H1 (cell line): ENCODE data around the gene IFITM2. TPM values are rescaled to one million over a fixed set of nuclear protein-coding genes. Genes with fewer than 3 reads are reported as not detected.

ENCODE experiments used
- CTCF ChIA-PET: fragments of 300-600 bp; sonication (Branson Sonifier 250); formaldehyde crosslinking; loops from one replicate; lab custom pipeline; 2021; ENCODE audit not compliant: partially characterized antibody; lab: Charles Lee
- POLR2A ChIA-PET: fragments of 300-600 bp; sonication (Branson Sonifier 250); formaldehyde crosslinking; loops from one replicate; lab custom pipeline; 2021; ENCODE audit warnings: inconsistent platforms; ENCODE audit not compliant: partially characterized antibody; lab: Charles Lee
- DNase-seq, 2 experiments: peaks; one replicate each; pipeline versions ENCODE4 v3.0.0 to v3.0.0-alpha.2; 2010 to 2022; ENCODE audit warnings: low spot score in 2 of 2, low read depth in 1 of 2, mixed read lengths in 1 of 2
- FAIRE-seq: peaks from 2 replicates; lab custom pipeline; 2011; peaks lifted over from hg19 to GRCh38; lab: Jason Lieb, UNC
- H2AFZ ChIP-seq: 2 replicates; pipeline ENCODE4 v1.8.1; 2012; ENCODE audit warnings: low read length, inconsistent platforms
- H2AK5ac ChIP-seq: 2 replicates; pipeline ENCODE4 v1.6.1; 2013; ENCODE audit warnings: low read depth, low read length
- H2BK120ac ChIP-seq: replicated peaks from 2 replicates; pipeline ENCODE3; 2013; ENCODE audit warnings: low read depth, low read length, inconsistent platforms
- H2BK12ac ChIP-seq: 2 replicates; pipeline ENCODE4 v1.6.1; 2013; ENCODE audit warnings: low read depth, low read length
- H2BK15ac ChIP-seq: 2 replicates; pipeline ENCODE4 v1.6.1; 2013; ENCODE audit warnings: low read length
- H2BK20ac ChIP-seq: 2 replicates; pipeline ENCODE4 v1.6.1; 2013; ENCODE audit warnings: low read length
- H2BK5ac ChIP-seq: 2 replicates; pipeline ENCODE4 v1.6.1; 2013; ENCODE audit warnings: low read depth, low read length
- H3K14ac ChIP-seq: 2 replicates; pipeline ENCODE4 v1.6.1; 2013; ENCODE audit warnings: inconsistent platforms; ENCODE audit not compliant: insufficient read length
- H3K18ac ChIP-seq: 2 replicates; pipeline ENCODE4 v1.6.1; 2013; ENCODE audit warnings: low read length; ENCODE audit errors: extremely low read depth
- H3K23ac ChIP-seq: 2 replicates; pipeline ENCODE4 v1.6.1; 2013; ENCODE audit warnings: inconsistent platforms; ENCODE audit not compliant: insufficient read length
- H3K23me2 ChIP-seq: 2 replicates; pipeline ENCODE4 v1.6.1; 2013; ENCODE audit warnings: low read depth, low read length
- H3K27ac ChIP-seq: 2 replicates; pipeline ENCODE4 v1.6.1; 2011; ENCODE audit warnings: low read depth, low read length, inconsistent platforms
- H3K27me3 ChIP-seq, 4 experiments: replicated peaks in 1 of 4; 1 replicate in 1 of 4; 2 replicates in 3 of 4; pipeline versions ENCODE4 v1.6.1 to v1.8.1; 2011 to 2013; ENCODE audit warnings: low read length in 3 of 4, mild to moderate bottlenecking in 3 of 4, inconsistent platforms in 2 of 4, mixed read lengths in 2 of 4, moderate library complexity in 1 of 4; ENCODE audit not compliant: control insufficient read depth in 3 of 4, insufficient read depth in 3 of 4; ENCODE audit errors: extremely low read depth in 1 of 4
- H3K36me3 ChIP-seq, 4 experiments: 2 replicates each; pipeline versions ENCODE4 v1.6.1 to v1.8.1; 2011 to 2013; ENCODE audit warnings: mild to moderate bottlenecking in 4 of 4, low read length in 3 of 4, moderate library complexity in 2 of 4, control low read depth in 1 of 4, inconsistent platforms in 1 of 4; ENCODE audit not compliant: insufficient read depth in 4 of 4, control insufficient read depth in 2 of 4
- H3K4ac ChIP-seq: replicated peaks from 2 replicates; pipeline ENCODE3; 2013; ENCODE audit warnings: low read length, low read depth, mixed read lengths, inconsistent platforms; ENCODE audit not compliant: insufficient read length
- H3K4me1 ChIP-seq, 4 experiments: replicated peaks in 1 of 4; 1 replicate in 1 of 4; 2 replicates in 3 of 4; pipeline versions ENCODE4 v1.6.1 to v1.8.1; 2011 to 2013; ENCODE audit warnings: low read length in 3 of 4, inconsistent platforms in 2 of 4, mixed read lengths in 1 of 4; ENCODE audit not compliant: insufficient read depth in 4 of 4, control insufficient read depth in 3 of 4
- H3K4me2 ChIP-seq, 2 experiments: 2 replicates each; pipeline versions ENCODE4 v1.6.1 to v1.8.1; 2011 to 2013; ENCODE audit warnings: low read depth in 2 of 2, low read length in 2 of 2, control low read depth in 1 of 2, inconsistent platforms in 1 of 2, mild to moderate bottlenecking in 1 of 2; ENCODE audit not compliant: insufficient read depth in 1 of 2
- H3K4me3 ChIP-seq, 4 experiments: fragments of 200-600, 300-600 bp in 1 of 4; sonication (generic), shearing (Covaris generic), sonication (Bioruptor Twin) in 1 of 4; 2 replicates each; pipeline versions ENCODE4 v1.5.1 to v1.8.1; 2011 to 2016; ENCODE audit warnings: low read length in 4 of 4, low read depth in 3 of 4, control low read depth in 2 of 4, inconsistent platforms in 2 of 4, mild to moderate bottlenecking in 2 of 4, mixed read lengths in 1 of 4, moderate library complexity in 1 of 4; ENCODE audit not compliant: insufficient read depth in 2 of 4; ENCODE audit errors: extremely low read depth in 1 of 4
- H3K56ac ChIP-seq: replicated peaks from 2 replicates; pipeline ENCODE3; 2013; ENCODE audit warnings: low read depth, mild to moderate bottlenecking, mixed read lengths, low read length, inconsistent platforms; ENCODE audit not compliant: insufficient read length
- H3K79me1 ChIP-seq: 2 replicates; pipeline ENCODE4 v1.6.1; 2013; ENCODE audit warnings: low read depth, low read length, control low read depth
- H3K79me2 ChIP-seq, 2 experiments: 2 replicates each; pipeline versions ENCODE4 v1.6.1 to v1.8.1; 2012 to 2013; ENCODE audit warnings: low read length in 2 of 2, mild to moderate bottlenecking in 2 of 2, inconsistent platforms in 1 of 2; ENCODE audit not compliant: insufficient read depth in 2 of 2, control insufficient read depth in 1 of 2
- H3K9ac ChIP-seq, 4 experiments: replicated peaks in 1 of 4; 1 replicate in 1 of 4; 2 replicates in 3 of 4; pipeline versions ENCODE4 v1.6.1 to v1.8.1; 2011 to 2013; ENCODE audit warnings: low read depth in 3 of 4, low read length in 3 of 4, control low read depth in 2 of 4, mild to moderate bottlenecking in 2 of 4, moderate library complexity in 2 of 4, inconsistent platforms in 1 of 4; ENCODE audit errors: extremely low read depth in 1 of 4
- H3K9me3 ChIP-seq, 2 experiments: 2 replicates each; pipeline versions ENCODE4 v1.6.1 to v1.8.1; 2012 to 2013; ENCODE audit warnings: mild to moderate bottlenecking in 2 of 2, moderate library complexity in 2 of 2, control low read depth in 1 of 2, inconsistent platforms in 1 of 2, low read depth in 1 of 2, low read length in 1 of 2, mixed read lengths in 1 of 2; ENCODE audit not compliant: insufficient read depth in 2 of 2
- H4K20me1 ChIP-seq, 2 experiments: replicated peaks in 1 of 2; 2 replicates each; pipeline versions ENCODE3 to v1.8.1; 2011 to 2013; ENCODE audit warnings: inconsistent platforms in 2 of 2, low read length in 2 of 2, mild to moderate bottlenecking in 1 of 2; ENCODE audit not compliant: insufficient read depth in 2 of 2, control insufficient read depth in 1 of 2
- H4K5ac ChIP-seq: 2 replicates; pipeline ENCODE4 v1.6.1; 2013; ENCODE audit warnings: low read length, low read depth, mixed read lengths, inconsistent platforms; ENCODE audit not compliant: insufficient read length
- H4K8ac ChIP-seq: 2 replicates; pipeline ENCODE4 v1.8.0; 2013; ENCODE audit warnings: mild to moderate bottlenecking, moderate library complexity, low read length, inconsistent platforms; ENCODE audit not compliant: insufficient read depth; ENCODE audit errors: extremely low read depth
- H4K91ac ChIP-seq: replicated peaks from 2 replicates; pipeline ENCODE3; 2013; ENCODE audit warnings: low read length, mixed read lengths, inconsistent platforms; ENCODE audit not compliant: insufficient read length
- BCL11A ChIP-seq, 2 experiments: IDR thresholded peaks; one replicate each; pipeline ENCODE4 v1.6.1; 2011; ENCODE audit warnings: low read depth in 2 of 2, low read length in 2 of 2, mild to moderate bottlenecking in 2 of 2
- CHD1 ChIP-seq: IDR thresholded peaks from 2 replicates; pipeline ENCODE4 v1.6.1; 2012; ENCODE audit warnings: low read depth, low read length, improper control_type of control experiment
- GABPA ChIP-seq: IDR thresholded peaks from 2 replicates; pipeline ENCODE4 v1.6.1; 2011; ENCODE audit warnings: mild to moderate bottlenecking, low read length, moderate library complexity, borderline replicate concordance; ENCODE audit not compliant: insufficient read depth
- KDM5A ChIP-seq: fragments of 200-600 bp; IDR thresholded peaks from 2 replicates; pipeline ENCODE4 v1.7.1; 2012; ENCODE audit warnings: mild to moderate bottlenecking, low read length, inconsistent platforms, mixed read lengths
- NANOG ChIP-seq: IDR thresholded peaks from 2 replicates; pipeline ENCODE4 v1.6.1; 2011; ENCODE audit warnings: low read length, low read depth, mild to moderate bottlenecking, inconsistent platforms; ENCODE audit not compliant: insufficient read depth, poor library complexity, severe bottlenecking
- NRF1 ChIP-seq: IDR thresholded peaks from 2 replicates; pipeline ENCODE4 v1.6.1; 2011; ENCODE audit warnings: mild to moderate bottlenecking, low read depth, low read length, improper control_type of control experiment
- SP1 ChIP-seq: IDR thresholded peaks from 2 replicates; pipeline ENCODE4 v1.6.1; 2011; ENCODE audit warnings: low read depth, low read length
- TAF7 ChIP-seq: optimal IDR thresholded peaks from 2 replicates; pipeline ENCODE3; 2011; ENCODE audit warnings: low read depth, mild to moderate bottlenecking, inconsistent platforms, low read length, moderate library complexity, borderline replicate concordance
- TBP ChIP-seq: IDR thresholded peaks from 2 replicates; pipeline ENCODE4 v1.6.1; 2011; ENCODE audit warnings: low read depth, low read length, improper control_type of control experiment
- WGBS, 2 experiments: shearing (Covaris generic) in 1 of 2; methylation state at CpG; one replicate each; pipeline versions ENCODE4 v1.1.6 to v1.1.7; 2013 to 2015; ENCODE audit warnings: low lambda C conversion rate in 2 of 2, mixed read lengths in 2 of 2, inconsistent platforms in 1 of 2, low coverage in 1 of 2, missing lambda C conversion rate in 1 of 2; ENCODE audit not compliant: insufficient replicate concordance in 2 of 2, insufficient coverage in 1 of 2, insufficient read length in 1 of 2; ENCODE audit errors: extremely low coverage in 1 of 2, missing lambda C conversion rate in 1 of 2; 5-methylcytosine and 5-hydroxymethylcytosine counted together
- polyA plus RNA-seq, 7 experiments: library from polyadenylated mRNA; depleted of rRNA in 3 of 7; stranded (reverse) in 5 of 7; unstranded in 2 of 7; fragments of >200 nt in 5 of 7; fragments of 200-250 nt in 2 of 7; gene quantifications; 1 replicate in 5 of 7; 2 replicates in 1 of 7; 4 replicates in 1 of 7; pipeline versions ENCODE4 v1.2.1 to v1.2.3, GENCODE V29; 2011 to 2013; ENCODE audit warnings: missing spikeins in 2 of 7, mixed read lengths in 2 of 7
- total RNA-seq: library from RNA; stranded (reverse); fragmentation: NEBNext Ultra II Directional; extraction: Animal tissue kit (Norgen Biotek cat#: 25700); gene quantifications from 2 replicates; pipeline ENCODE4 v1.2.1, GENCODE V29; 2021

The IFITM2 gene
- total and polyA plus RNA-seq, 2 of the 8 experiments (the other 6 are each of a cell fraction or from before 2014, with no cell fraction given): 399 to 764 TPM

- Histone ChIP-seq H3K4me1 (peaks cover 0 to 5% (median 0%) of the 10 kb centered on the region in 4 experiments; a peak in 4 of 7 replicates), H3K23me2 (no peaks in the 10 kb centered on the region), H3K9ac (no peak overlapping the region), H4K91ac (no peak overlapping the region), H3K9me3 (no peaks in the 10 kb centered on the region), H4K8ac (peak overlapping the region; percentile 51), H3K4me3 (no peak overlapping the region), H3K23ac (no peak overlapping the region), H3K79me2 (no peaks in the 10 kb centered on the region), H3K27ac (no peak overlapping the region), H4K20me1 (no peaks in the 10 kb centered on the region), H3K56ac (no peak overlapping the region), H2BK120ac (no peak overlapping the region), H3K79me1 (no peaks in the 10 kb centered on the region), H2BK5ac (peak overlapping the region; percentile 49; the same call in 1 of the 2 replicates), H4K5ac (no peak overlapping the region), H3K4ac (no peak overlapping the region), H3K36me3 (no peaks in the 10 kb centered on the region), H3K14ac (no peak overlapping the region), H2BK20ac (no peak overlapping the region), H2AFZ (no peak overlapping the region), H3K4me2 (peak overlapping the region in 1 of 2 experiments; percentile 19; a peak in 1 of 4 replicates), H3K27me3 (peaks cover 0 to 3% (median 1%) of the 10 kb centered on the region in 4 experiments; a peak in 2 of 7 replicates), H3K18ac (no peak overlapping the region), H2BK15ac (peak overlapping the region; percentile 92; the same call in 1 of the 2 replicates), H2AK5ac (no peak overlapping the region), H2BK12ac (peak overlapping the region; percentile 19; the same call in 1 of the 2 replicates)
- 95% methylated on average over 74 of the region's 79 CpGs; no CpG with 5 or more reads in 1 of the 2 experiments for WGBS, 2 experiments
- no peak for FAIRE-seq
- ChIA-PET CTCF (interaction anchor here (1.0 to 8.6 kb wide), 5 partner anchors 9 to 29 kb away, joined by 3 to 88 read pairs (median 4); no protein-coding TSS in a partner anchor), POLR2A (interaction anchor here (1.0 to 3.0 kb wide), 9 partner anchors 9 to 136 kb away, joined by 3 to 11 read pairs (median 3); no protein-coding TSS in a partner anchor)
- DNase-seq: peak in 1 of 2 experiments; percentile 48
- TF ChIP-seq TAF7 (no peak), KDM5A (no peak), NRF1 (no peak), GABPA (no peak), TBP (no peak), CHD1 (no peak), BCL11A (IDR thresholded peaks at IDR 0.05; ENCODE audit: low read depth in 2 of 2, low read length in 2 of 2) (no peak), NANOG (no peak), SP1 (no peak)
These were observed 26.7 kb upstream of the IFITM2 start for GRCh38 chr11:280706-281485.
